SK-N-SH (cell line): ENCODE data around the gene TMEM143. TPM values are rescaled to one million over a fixed set of nuclear protein-coding genes. Genes with fewer than 3 reads are reported as not detected.

Source experiments
- CTCF ChIA-PET: fragments of 300-600, 350-600 bp; formaldehyde crosslinking; extraction: SDS; loops from one replicate; lab custom pipeline; 2021; lab: Yijun Ruan, JAX
- POLR2A ChIA-PET: fragments of 350-600 bp; sonication (Branson Sonifier 250); formaldehyde crosslinking; extraction: SDS; loops from one replicate; lab custom pipeline; 2020; ENCODE audit warnings: antibody characterized with exemption, inconsistent platforms; lab: Yijun Ruan, JAX
- DNase-seq: peaks from one replicate; pipeline ENCODE4 v3.0.0; 2012
- H2AFZ ChIP-seq: fragments of 200-600 bp; sonication (generic); 2 replicates; pipeline ENCODE4 v1.8.1; 2016; ENCODE audit warnings: antibody characterized with exemption, mild to moderate bottlenecking, low read depth
- H3F3A ChIP-seq: fragments of 200-600 bp; sonication (generic); replicated peaks from 2 replicates; pipeline ENCODE3; 2016; ENCODE audit warnings: antibody characterized with exemption, mild to moderate bottlenecking; ENCODE audit not compliant: insufficient read depth
- H3K27ac ChIP-seq, 2 experiments: fragments of 200-500 bp in 1 of 2; fragments of 200-600 bp in 1 of 2; sonication (Bioruptor generic) in 1 of 2; sonication (generic), shearing (Covaris generic) in 1 of 2; 2 replicates each; pipeline versions ENCODE4 v1.5.1 to v1.6.1; 2014 to 2016; ENCODE audit warnings: low read depth in 2 of 2, inconsistent platforms in 1 of 2, low read length in 1 of 2, mild to moderate bottlenecking in 1 of 2, mixed read lengths in 1 of 2
- H3K27me3 ChIP-seq: fragments of 200-600 bp; sonication (generic), shearing (Covaris generic); 2 replicates; pipeline ENCODE4 v1.6.1; 2016; ENCODE audit warnings: mixed run types; ENCODE audit not compliant: insufficient read depth
- H3K36me3 ChIP-seq, 2 experiments: fragments of 200-500 bp in 1 of 2; fragments of 200-600 bp in 1 of 2; sonication (Bioruptor generic) in 1 of 2; sonication (generic) in 1 of 2; replicated peaks in 1 of 2; 2 replicates each; pipeline versions ENCODE3 to v1.5.1; 2014 to 2016; ENCODE audit warnings: low read length in 1 of 2, mild to moderate bottlenecking in 1 of 2; ENCODE audit not compliant: insufficient read depth in 2 of 2, control insufficient read depth in 1 of 2
- H3K4me1 ChIP-seq, 2 experiments: fragments of 200-500 bp in 1 of 2; fragments of 200-600 bp in 1 of 2; sonication (Bioruptor generic) in 1 of 2; sonication (generic), shearing (Covaris generic) in 1 of 2; 2 replicates each; pipeline versions ENCODE4 v1.5.1 to v1.6.1; 2014 to 2016; ENCODE audit warnings: low read depth in 1 of 2, low read length in 1 of 2, mixed run types in 1 of 2; ENCODE audit not compliant: insufficient read depth in 2 of 2, control insufficient read depth in 1 of 2
- H3K4me2 ChIP-seq: fragments of 200-600 bp; sonication (generic), shearing (Covaris generic); 2 replicates; pipeline ENCODE4 v1.6.1; 2017; ENCODE audit warnings: mixed run types
- H3K4me3 ChIP-seq, 2 experiments: fragments of 200-500 bp in 1 of 2; fragments of 200-600 bp in 1 of 2; sonication (Bioruptor generic) in 1 of 2; sonication (generic), shearing (Covaris generic) in 1 of 2; 2 replicates each; pipeline versions ENCODE4 v1.5.1 to v1.8.1; 2014 to 2016; ENCODE audit warnings: low read depth in 2 of 2, inconsistent platforms in 1 of 2, low read length in 1 of 2, mild to moderate bottlenecking in 1 of 2, mixed read lengths in 1 of 2, moderate library complexity in 1 of 2
- H3K79me2 ChIP-seq: fragments of 200-600 bp; sonication (generic); 2 replicates; pipeline ENCODE4 v1.8.1; 2017; ENCODE audit warnings: mild to moderate bottlenecking; ENCODE audit not compliant: insufficient read depth
- H3K9ac ChIP-seq: fragments of 200-600 bp; sonication (generic); 2 replicates; pipeline ENCODE4 v1.6.1; 2017; ENCODE audit warnings: mixed run types
- H3K9me2 ChIP-seq: fragments of 200-600 bp; sonication (generic); 2 replicates; pipeline ENCODE4 v1.6.1; 2017; ENCODE audit warnings: mixed run types
- H3K9me3 ChIP-seq: fragments of 200-600 bp; sonication (generic); 2 replicates; pipeline ENCODE4 v1.6.1; 2017; ENCODE audit warnings: mixed run types, mild to moderate bottlenecking, moderate library complexity
- H4K20me1 ChIP-seq: fragments of 200-600 bp; sonication (generic); 2 replicates; pipeline ENCODE4 v1.6.1; 2017; ENCODE audit warnings: mild to moderate bottlenecking, mixed run types; ENCODE audit not compliant: insufficient read depth
- CTCF ChIP-seq: fragments of 200-600 bp; sonication (generic); IDR thresholded peaks from 2 replicates; pipeline ENCODE4 v1.6.1; 2017; ENCODE audit warnings: antibody characterized with exemption, mild to moderate bottlenecking, moderate library complexity
- ELF1 ChIP-seq: IDR thresholded peaks from 2 replicates; pipeline ENCODE4 v1.4.0; 2012
- EZH2phosphoT487 ChIP-seq: fragments of 200-600 bp; sonication (generic); IDR thresholded peaks from 2 replicates; pipeline ENCODE4 v1.6.1; 2017; ENCODE audit warnings: low read depth, mixed run types, mild to moderate bottlenecking, antibody characterized with exemption, moderate library complexity, borderline replicate concordance
- FOSL2 ChIP-seq: IDR thresholded peaks from 2 replicates; pipeline ENCODE4 v1.4.0; 2012; ENCODE audit warnings: low read depth, mild to moderate bottlenecking, moderate library complexity, borderline replicate concordance
- FOXM1 ChIP-seq: IDR thresholded peaks from 2 replicates; pipeline ENCODE4 v1.4.0; 2012; ENCODE audit warnings: low read depth, mild to moderate bottlenecking
- GABPA ChIP-seq: IDR thresholded peaks from 2 replicates; pipeline ENCODE4 v1.4.0; 2012; ENCODE audit warnings: low read depth, mild to moderate bottlenecking
- IRF3 ChIP-seq: fragments of 150-350 bp; IDR thresholded peaks from 2 replicates; pipeline ENCODE4 v1.6.1; 2016; ENCODE audit warnings: mild to moderate bottlenecking, low read depth, low read length
- JUND ChIP-seq: IDR thresholded peaks from 2 replicates; pipeline ENCODE4 v1.4.0; 2012
- MAX ChIP-seq: IDR thresholded peaks from 2 replicates; pipeline ENCODE4 v1.4.0; 2012; ENCODE audit warnings: low read depth
- MEF2A ChIP-seq: IDR thresholded peaks from 2 replicates; pipeline ENCODE4 v1.4.0; 2012; ENCODE audit warnings: low read depth, borderline replicate concordance
- NFIC ChIP-seq: IDR thresholded peaks from 2 replicates; pipeline ENCODE4 v1.4.0; 2012; ENCODE audit warnings: borderline replicate concordance
- PBX3 ChIP-seq: IDR thresholded peaks from 2 replicates; pipeline ENCODE4; 2012
- POLR2AphosphoS5 ChIP-seq: IDR thresholded peaks from 2 replicates; pipeline ENCODE4 v1.6.1; 2012; ENCODE audit warnings: low read depth, low read length
- RAD21 ChIP-seq: IDR thresholded peaks from 2 replicates; pipeline ENCODE4 v1.6.1; 2012; ENCODE audit warnings: mild to moderate bottlenecking, low read length
- RCOR1 ChIP-seq: fragments of 150-350 bp; IDR thresholded peaks from 2 replicates; pipeline ENCODE4 v1.6.1; 2017; ENCODE audit warnings: antibody characterized with exemption, low read length
- REST ChIP-seq: IDR thresholded peaks from 2 replicates; pipeline ENCODE4 v1.6.1; 2012; ENCODE audit warnings: mild to moderate bottlenecking, low read depth, low read length, moderate library complexity
- SIN3A ChIP-seq: IDR thresholded peaks from 2 replicates; pipeline ENCODE4 v1.6.1; 2012; ENCODE audit warnings: low read depth, mild to moderate bottlenecking, low read length, moderate library complexity, borderline replicate concordance
- USF1 ChIP-seq: IDR thresholded peaks from 2 replicates; pipeline ENCODE4 v1.4.0; 2012; ENCODE audit warnings: low read depth, borderline replicate concordance
- YY1 ChIP-seq: IDR thresholded peaks from 2 replicates; pipeline ENCODE4 v1.4.0; 2012; ENCODE audit warnings: low read depth, mild to moderate bottlenecking
- WGBS: methylation state at CpG from one replicate; pipeline ENCODE4 v1.1.6; 2017; ENCODE audit warnings: low lambda C conversion rate; 5-methylcytosine and 5-hydroxymethylcytosine counted together
- polyA plus RNA-seq, 3 experiments: library from polyadenylated mRNA; depleted of rRNA; stranded (reverse); fragments of >200 nt; gene quantifications; 2 replicates each; pipeline ENCODE4 v1.2.3, GENCODE V29; 2012

The TMEM143 gene
- polyA plus RNA-seq, 1 of the 3 experiments (the other 2 are of a cell fraction) = 21.9 TPM

- H3K4me3 ChIP-seq = no peak overlapping the region
- no peaks in the 10 kb centered on the region for H3K4me1 ChIP-seq
- DNase-seq = no peak
- H3K4me2 ChIP-seq = no peak overlapping the region
- H3K27ac ChIP-seq = no peak overlapping the region
- no peaks in the 10 kb centered on the region for H3K36me3 ChIP-seq
- no peak overlapping the region for H3K9ac ChIP-seq
- H3K27me3 ChIP-seq = no peaks in the 10 kb centered on the region
- H3K9me2 ChIP-seq = no peaks in the 10 kb centered on the region
- H3K9me3 ChIP-seq = no peaks in the 10 kb centered on the region
- no peaks in the 10 kb centered on the region for H3K79me2 ChIP-seq
- no peaks in the 10 kb centered on the region for H4K20me1 ChIP-seq
- WGBS = 93% methylated on average over 21 of the region's 23 CpGs
- no peaks in the 10 kb centered on the region for H3F3A ChIP-seq
- H2AFZ ChIP-seq = no peak overlapping the region
- ChIA-PET CTCF (interaction anchor here (1.2 kb wide), 1 partner anchor 8 kb away, joined by 3 read pairs; no protein-coding TSS in a partner anchor), POLR2A (no interaction called here)
- TF ChIP-seq MEF2A (no peak), PBX3 (no peak), IRF3 (no peak), JUND (no peak), NFIC (no peak), MAX (no peak), RCOR1 (no peak), YY1 (no peak)
Measured at GRCh38 chr19:48342841-48343540, 20.7 kb downstream of the TMEM143 start.

- H3K79me2 ChIP-seq = no peaks in the 10 kb centered on the region
- no peaks in the 10 kb centered on the region for H3K4me1 ChIP-seq
- no peak overlapping the region for H3K4me2 ChIP-seq
- no peaks in the 10 kb centered on the region for H3K9me2 ChIP-seq
- no peaks in the 10 kb centered on the region for H3K27me3 ChIP-seq
- CTCF ChIA-PET = interaction anchor here (1.2 kb wide), 1 partner anchor 9 kb away, joined by 3 read pairs; no protein-coding TSS in a partner anchor
- no peak overlapping the region for H3K9ac ChIP-seq
- H3F3A ChIP-seq = no peaks in the 10 kb centered on the region
- H3K27ac ChIP-seq = no peak overlapping the region
- POLR2A ChIA-PET = no interaction called here
- DNase-seq = no peak
- WGBS = 96% methylated on average over 9 of the region's 20 CpGs
- H4K20me1 ChIP-seq = no peaks in the 10 kb centered on the region
- no peaks in the 10 kb centered on the region for H3K9me3 ChIP-seq
- TF ChIP-seq GABPA (no peak), FOSL2 (no peak), RAD21 (no peak), ELF1 (no peak), REST (no peak), POLR2AphosphoS5 (no peak), SIN3A (no peak), USF1 (no peak), CTCF (no peak), EZH2phosphoT487 (no peak), JUND (no peak), FOXM1 (no peak)
- no peak overlapping the region for H2AFZ ChIP-seq
- no peak overlapping the region for H3K4me3 ChIP-seq
- H3K36me3 ChIP-seq = no peaks in the 10 kb centered on the region
Measured at GRCh38 chr19:48342414-48342738, 21.4 kb downstream of the TMEM143 start.
